ENCODE measurements around the gene SCN5A. TPM values are rescaled to one million over a fixed set of nuclear protein-coding genes. Genes with fewer than 3 reads are reported as not detected.

Gene SCN5A
- total RNA-seq, 1 donor from 2014 or later: 3.3 TPM

- no peaks in the 10 kb centered on the region for H4K20me1 ChIP-seq (ENCODE audit: insufficient read depth, low read length)
- DNase-seq (ENCODE audit: low read depth) (no peak), FAIRE-seq (no peak)
- Mint-ChIP-seq H3K36me3 (ENCODE audit: low read depth, unreplicated experiment) (no peaks in the 10 kb centered on the region), H3K4me3 (ENCODE audit: unreplicated experiment) (no peak overlapping the region), H3K9me3 (ENCODE audit: unreplicated experiment) (no peaks in the 10 kb centered on the region), H3K4me1 (ENCODE audit: low read depth, unreplicated experiment) (no peaks in the 10 kb centered on the region), H3K27me3 (ENCODE audit: low read depth, unreplicated experiment) (peaks cover 16% of the 10 kb centered on the region), H3K27ac (ENCODE audit: unreplicated experiment) (no peak overlapping the region)
- no peak overlapping the region for H3K4me2 ChIP-seq (ENCODE audit: low read length)
- H2AFZ ChIP-seq (ENCODE audit: low read depth, low read length): no peak overlapping the region
- no peak overlapping the region for H3K9ac ChIP-seq (ENCODE audit: low read length)
- no peaks in the 10 kb centered on the region for H3K4me1 ChIP-seq (ENCODE audit: insufficient read depth, low read length)
- H3K27me3 ChIP-seq (ENCODE audit: insufficient read depth, low read length): peaks cover 46% of the 10 kb centered on the region
- no peak overlapping the region for H3K4me3 ChIP-seq (ENCODE audit: insufficient read depth, low read depth, low read length)
- TF ChIP-seq CTCF (IDR thresholded peaks at IDR 0.05; ENCODE audit: insufficient read depth, low read depth, low read length) (no peak), EZH2 (IDR thresholded peaks at IDR 0.05; ENCODE audit: insufficient read depth, low read length) (no peak)
- no peak overlapping the region for H3K27ac ChIP-seq (ENCODE audit: low read depth, low read length)
- no peaks in the 10 kb centered on the region for H3K79me2 ChIP-seq (ENCODE audit: insufficient read depth, low read length)
- H3K9me3 ChIP-seq (ENCODE audit: insufficient read depth, low read depth, low read length): no peaks in the 10 kb centered on the region
- H3K36me3 ChIP-seq (ENCODE audit: insufficient read depth, low read length): no peaks in the 10 kb centered on the region
Measured at GRCh38 chr3:38645601-38646000, 3.9 kb downstream of the SCN5A start.

- Histone ChIP-seq H2AFZ (ENCODE audit: low read depth, low read length) (no peak overlapping the region), H3K36me3 (ENCODE audit: insufficient read depth, low read length) (no peaks in the 10 kb centered on the region), H3K27me3 (ENCODE audit: insufficient read depth, low read length) (peaks cover 42% of the 10 kb centered on the region), H3K27ac (ENCODE audit: low read depth, low read length) (no peak overlapping the region), H3K79me2 (ENCODE audit: insufficient read depth, low read length) (no peaks in the 10 kb centered on the region), H4K20me1 (ENCODE audit: insufficient read depth, low read length) (no peaks in the 10 kb centered on the region), H3K4me3 (ENCODE audit: insufficient read depth, low read depth, low read length) (no peak overlapping the region), H3K4me1 (ENCODE audit: insufficient read depth, low read length) (no peaks in the 10 kb centered on the region), H3K9me3 (ENCODE audit: insufficient read depth, low read depth, low read length) (no peaks in the 10 kb centered on the region), H3K4me2 (ENCODE audit: low read length) (no peak overlapping the region), H3K9ac (ENCODE audit: low read length) (no peak overlapping the region)
- H3K36me3 Mint-ChIP-seq (ENCODE audit: low read depth, unreplicated experiment): no peaks in the 10 kb centered on the region
- no peak overlapping the region for H3K4me3 Mint-ChIP-seq (ENCODE audit: unreplicated experiment)
- no peak for TF ChIP-seq EZH2 (IDR thresholded peaks at IDR 0.05; ENCODE audit: insufficient read depth, low read length)
- TF ChIP-seq CTCF (IDR thresholded peaks at IDR 0.05; ENCODE audit: insufficient read depth, low read depth, low read length): no peak
- H3K27ac Mint-ChIP-seq (ENCODE audit: unreplicated experiment): no peak overlapping the region
- DNase-seq (ENCODE audit: low read depth) (no peak), FAIRE-seq (no peak)
- no peaks in the 10 kb centered on the region for H3K9me3 Mint-ChIP-seq (ENCODE audit: unreplicated experiment)
- peaks cover 16% of the 10 kb centered on the region for H3K27me3 Mint-ChIP-seq (ENCODE audit: low read depth, unreplicated experiment)
- H3K4me1 Mint-ChIP-seq (ENCODE audit: low read depth, unreplicated experiment): no peaks in the 10 kb centered on the region
Measured at GRCh38 chr3:38645076-38645475, 4.4 kb downstream of the SCN5A start.

GRCh38 chr3:38644662-38645053, 4.8 kb downstream of the SCN5A start:
- Mint-ChIP-seq H3K4me3 (ENCODE audit: unreplicated experiment) (no peak overlapping the region), H3K9me3 (ENCODE audit: unreplicated experiment) (no peaks in the 10 kb centered on the region), H3K27ac (ENCODE audit: unreplicated experiment) (no peak overlapping the region), H3K36me3 (ENCODE audit: low read depth, unreplicated experiment) (no peaks in the 10 kb centered on the region), H3K27me3 (ENCODE audit: low read depth, unreplicated experiment) (peaks cover 16% of the 10 kb centered on the region), H3K4me1 (ENCODE audit: low read depth, unreplicated experiment) (no peaks in the 10 kb centered on the region)
- no peaks in the 10 kb centered on the region for H3K9me3 ChIP-seq (ENCODE audit: insufficient read depth, low read depth, low read length)
- no peaks in the 10 kb centered on the region for H3K36me3 ChIP-seq (ENCODE audit: insufficient read depth, low read length)
- peaks cover 39% of the 10 kb centered on the region for H3K27me3 ChIP-seq (ENCODE audit: insufficient read depth, low read length)
- H3K4me3 ChIP-seq (ENCODE audit: insufficient read depth, low read depth, low read length): no peak overlapping the region
- H3K4me2 ChIP-seq (ENCODE audit: low read length): no peak overlapping the region
- H3K27ac ChIP-seq (ENCODE audit: low read depth, low read length): no peak overlapping the region
- H3K79me2 ChIP-seq (ENCODE audit: insufficient read depth, low read length): no peaks in the 10 kb centered on the region
- TF ChIP-seq EZH2 (IDR thresholded peaks at IDR 0.05; ENCODE audit: insufficient read depth, low read length) (no peak), CTCF (IDR thresholded peaks at IDR 0.05; ENCODE audit: insufficient read depth, low read depth, low read length) (no peak)
- H2AFZ ChIP-seq (ENCODE audit: low read depth, low read length): no peak overlapping the region
- no peak for DNase-seq (ENCODE audit: low read depth)
- H3K9ac ChIP-seq (ENCODE audit: low read length): no peak overlapping the region
- FAIRE-seq: no peak
- no peaks in the 10 kb centered on the region for H4K20me1 ChIP-seq (ENCODE audit: insufficient read depth, low read length)
- no peaks in the 10 kb centered on the region for H3K4me1 ChIP-seq (ENCODE audit: insufficient read depth, low read length)
